ENCODE results near the gene TADA2B.
"Not testable (repeated sequence)": the region's sequence is repeated elsewhere in the genome, so short reads cannot be mapped to it uniquely, and the experiment has no call there.

The TADA2B gene

GRCh38 chr4:7083597-7084563, 40.7 kb downstream of the TADA2B start:
- no peak for DNase-seq (ENCODE audit: low spot score)

GRCh38 chr4:7084564-7084961, 41.4 kb downstream of the TADA2B start:
- DNase-seq (ENCODE audit: low spot score), result not testable (repeated sequence)

GRCh38 chr4:7086384-7086783, 43.2 kb downstream of the TADA2B start:
- DNase-seq (ENCODE audit: low spot score), result no peak

GRCh38 chr4:7087036-7087435, 43.9 kb downstream of the TADA2B start:
- DNase-seq (ENCODE audit: low spot score), result no peak

GRCh38 chr4:7089213-7089986, 46.2 kb downstream of the TADA2B start:
- peak; percentile 15 for DNase-seq (ENCODE audit: low spot score)

GRCh38 chr4:7092026-7092425, 48.9 kb downstream of the TADA2B start:
- DNase-seq (ENCODE audit: low spot score), result no peak

GRCh38 chr4:7094916-7095315, 51.7 kb downstream of the TADA2B start:
- DNase-seq (ENCODE audit: low spot score), result peak; percentile 34

- no peak for DNase-seq (ENCODE audit: low spot score)
Observed at GRCh38 chr4:7095611-7096155, 52.5 kb downstream of the TADA2B start.

GRCh38 chr4:7096236-7096635, 53.1 kb downstream of the TADA2B start:
- no peak for DNase-seq (ENCODE audit: low spot score)

GRCh38 chr4:7101692-7102515, 58.7 kb downstream of the TADA2B start:
- DNase-seq (ENCODE audit: low spot score), result peak; percentile 91

- not testable (repeated sequence) for DNase-seq (ENCODE audit: low spot score)
Observed at GRCh38 chr4:7102516-7102909, 59.3 kb downstream of the TADA2B start.

GRCh38 chr4:7103031-7103606, 59.9 kb downstream of the TADA2B start:
- DNase-seq (ENCODE audit: low spot score), result peak; percentile 92

- peak; percentile 84 for DNase-seq (ENCODE audit: low spot score)
Observed at GRCh38 chr4:7103607-7104365, 60.6 kb downstream of the TADA2B start.

GRCh38 chr4:7104366-7105031, 61.3 kb downstream of the TADA2B start:
- DNase-seq (ENCODE audit: low spot score), result no peak

GRCh38 chr4:7105276-7105675, 62.1 kb downstream of the TADA2B start:
- DNase-seq (ENCODE audit: low spot score), result no peak

GRCh38 chr4:7107166-7107905, 64.2 kb downstream of the TADA2B start:
- no peak for DNase-seq (ENCODE audit: low spot score)

All from Ammon's horn (tissue), 1 donor.